ENCODE data around the gene DMRTC2. TPM values are rescaled to one million over a fixed set of nuclear protein-coding genes. Genes with fewer than 3 reads are reported as not detected.

Gene DMRTC2
- total RNA-seq = not detected in 2 replicates

GRCh38 chr19:41845001-41845050 is at the start of gene DMRTC2:
DMRTC2 (plus strand) TSS chr19:41845042; CDS start chr19:41847429, 2,387 bp downstream.
- Mint-ChIP-seq H3K27ac (no peak within 1 kb of the TSS), H3K4me1 (ENCODE audit: low read depth) (no peaks in the 10 kb centered on the region), H3K36me3 (ENCODE audit: low read depth) (no peaks in the 10 kb centered on the region), H3K9me3 (no peaks in the 10 kb centered on the region), H3K4me3 (ENCODE audit: low read depth) (no peak within 1 kb of the TSS), H3K27me3 (ENCODE audit: low read depth) (peaks cover 3% of the 10 kb centered on the region)
- intact Hi-C loops (cut with micrococcal nuclease) = no loop called here
- no peak for DNase-seq (ENCODE audit: low spot score)

DNA sequence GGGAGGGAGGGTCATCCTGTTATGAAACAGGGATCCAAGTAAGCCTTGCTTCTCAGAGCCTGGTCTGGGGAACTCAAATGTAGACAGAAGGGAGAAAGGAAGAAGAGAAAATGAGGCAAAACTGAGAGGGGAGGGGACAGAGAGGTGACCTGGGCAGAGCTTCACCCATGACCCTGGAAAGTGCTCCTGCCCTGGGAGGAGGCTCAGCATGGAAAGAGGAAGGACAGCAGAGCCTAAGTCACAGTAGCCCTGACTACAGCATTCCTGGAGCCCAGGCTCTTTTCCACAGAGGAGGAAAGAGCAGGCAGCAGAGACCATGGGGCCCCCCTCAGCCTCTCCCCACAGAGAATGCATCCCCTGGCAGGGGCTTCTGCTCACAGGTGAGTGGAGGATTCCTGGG is 48.5 kb upstream of the DMRTC2 start, which contains the start of gene CEACAM3:
CEACAM3 (plus strand) TSS at position 226 of the 400 bp plus-strand sequence; CDS start at position 317, 91 bp downstream.
- intact Hi-C loops (cut with micrococcal nuclease) = no loop called here
- Mint-ChIP-seq H3K9me3 (no peaks in the 10 kb centered on the region), H3K36me3 (ENCODE audit: low read depth) (no peaks in the 10 kb centered on the region), H3K27me3 (ENCODE audit: low read depth) (peaks cover 34% of the 10 kb centered on the region), H3K4me3 (ENCODE audit: low read depth) (no peak within 1 kb of the TSS), H3K4me1 (ENCODE audit: low read depth) (peaks cover 2% of the 10 kb centered on the region), H3K27ac (no peak within 1 kb of the TSS)
- no peak for DNase-seq (ENCODE audit: low spot score)

DNA sequence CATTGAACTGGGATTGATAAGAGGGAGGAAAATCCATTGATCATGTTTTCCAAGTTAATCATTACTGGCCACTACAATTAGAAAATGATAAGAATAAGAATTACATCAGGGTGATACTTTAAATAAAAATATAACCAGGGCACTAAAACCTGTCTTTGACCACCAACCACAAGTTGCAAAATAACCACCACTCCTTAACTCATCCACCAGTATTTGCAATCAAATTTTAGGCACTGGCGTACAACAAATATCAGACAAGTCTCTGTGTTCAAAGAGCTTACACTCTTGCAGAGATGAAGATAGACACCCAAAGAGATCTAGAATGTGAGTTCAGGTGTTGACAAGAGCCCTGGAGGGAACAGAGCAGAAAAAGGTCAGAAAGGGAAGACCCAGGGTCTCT is 47.9 kb upstream of the DMRTC2 start:
- DNase-seq (ENCODE audit: low spot score) = no peak
- peaks cover 2% of the 10 kb centered on the region for H3K4me1 Mint-ChIP-seq (ENCODE audit: low read depth)
- H3K27me3 Mint-ChIP-seq (ENCODE audit: low read depth) = peaks cover 30% of the 10 kb centered on the region
- no peak overlapping the region for H3K4me3 Mint-ChIP-seq (ENCODE audit: low read depth)
- H3K9me3 Mint-ChIP-seq = no peaks in the 10 kb centered on the region
- intact Hi-C loops (cut with micrococcal nuclease) = no loop called here
- no peaks in the 10 kb centered on the region for H3K36me3 Mint-ChIP-seq (ENCODE audit: low read depth)
- H3K27ac Mint-ChIP-seq = no peak overlapping the region

DNA sequence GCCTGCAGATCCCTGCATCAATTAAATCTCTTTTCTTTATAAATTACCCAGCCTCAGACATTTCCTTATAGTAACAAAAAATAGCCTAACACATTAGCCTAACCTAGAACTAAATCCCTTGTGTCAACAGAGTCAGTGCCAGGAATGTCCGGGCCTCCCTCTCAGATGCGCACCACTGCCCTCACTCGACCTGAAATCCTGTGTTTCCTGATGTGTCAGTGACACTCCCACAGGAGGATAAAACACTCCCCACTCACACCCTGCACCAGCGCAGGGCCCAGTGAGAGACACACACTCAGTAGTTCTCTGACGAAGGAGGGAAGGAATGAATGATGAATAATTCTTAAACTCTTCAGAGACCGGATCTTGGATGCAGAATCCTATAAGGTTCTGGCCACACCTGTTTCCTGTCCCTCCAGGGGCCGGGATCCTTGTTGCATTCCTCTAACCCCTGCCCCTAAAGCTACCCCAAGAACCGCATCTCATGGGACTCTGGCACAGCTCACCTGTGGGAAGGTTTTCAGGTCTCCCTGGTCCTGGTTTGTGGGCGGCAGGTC is 45.3 kb upstream of the DMRTC2 start:
- no peak overlapping the region for H3K27ac Mint-ChIP-seq
- H3K36me3 Mint-ChIP-seq (ENCODE audit: low read depth) = no peaks in the 10 kb centered on the region
- H3K4me1 Mint-ChIP-seq (ENCODE audit: low read depth) = peaks cover 4% of the 10 kb centered on the region
- no peak overlapping the region for H3K4me3 Mint-ChIP-seq (ENCODE audit: low read depth)
- intact Hi-C loops (cut with micrococcal nuclease) = no loop called here
- H3K27me3 Mint-ChIP-seq (ENCODE audit: low read depth) = peaks cover 13% of the 10 kb centered on the region
- no peaks in the 10 kb centered on the region for H3K9me3 Mint-ChIP-seq
- DNase-seq (ENCODE audit: low spot score) = no peak

DNA sequence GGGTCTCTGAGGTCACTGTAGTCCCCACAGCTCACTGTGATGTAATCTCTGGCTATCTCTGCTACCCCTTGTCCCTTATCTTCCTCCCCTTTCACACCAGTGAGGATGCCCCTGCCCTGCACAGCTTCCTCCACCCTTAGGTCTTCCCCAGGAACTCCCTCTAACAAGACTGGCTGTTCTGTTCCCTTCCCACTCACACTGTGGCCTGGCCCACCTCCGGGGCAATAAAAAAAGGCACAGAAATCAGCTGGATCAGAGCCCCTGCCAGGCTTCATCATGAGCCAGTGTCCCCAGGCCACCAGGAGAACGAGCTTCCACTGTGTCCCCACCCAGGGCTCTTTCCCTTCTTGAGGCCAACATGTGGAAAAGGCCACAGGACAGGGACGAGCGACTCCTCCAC is 43.8 kb upstream of the DMRTC2 start:
- H3K4me3 Mint-ChIP-seq (ENCODE audit: low read depth) = no peak overlapping the region
- H3K4me1 Mint-ChIP-seq (ENCODE audit: low read depth) = peaks cover 4% of the 10 kb centered on the region
- H3K27ac Mint-ChIP-seq = no peak overlapping the region
- no peaks in the 10 kb centered on the region for H3K36me3 Mint-ChIP-seq (ENCODE audit: low read depth)
- DNase-seq (ENCODE audit: low spot score) = no peak
- peaks cover 10% of the 10 kb centered on the region for H3K27me3 Mint-ChIP-seq (ENCODE audit: low read depth)
- no peaks in the 10 kb centered on the region for H3K9me3 Mint-ChIP-seq
- intact Hi-C loops (cut with micrococcal nuclease) = no loop called here

GRCh38 chr19:41801792-41802211 is 43.0 kb upstream of the DMRTC2 start:
- no peak for DNase-seq (ENCODE audit: low spot score)
- Mint-ChIP-seq H3K9me3 (no peaks in the 10 kb centered on the region), H3K36me3 (ENCODE audit: low read depth) (no peaks in the 10 kb centered on the region), H3K27ac (no peak overlapping the region), H3K4me3 (ENCODE audit: low read depth) (no peak overlapping the region), H3K4me1 (ENCODE audit: low read depth) (peaks cover 4% of the 10 kb centered on the region), H3K27me3 (ENCODE audit: low read depth) (peaks cover 4% of the 10 kb centered on the region)
- intact Hi-C loops (cut with micrococcal nuclease) = no loop called here

DNA sequence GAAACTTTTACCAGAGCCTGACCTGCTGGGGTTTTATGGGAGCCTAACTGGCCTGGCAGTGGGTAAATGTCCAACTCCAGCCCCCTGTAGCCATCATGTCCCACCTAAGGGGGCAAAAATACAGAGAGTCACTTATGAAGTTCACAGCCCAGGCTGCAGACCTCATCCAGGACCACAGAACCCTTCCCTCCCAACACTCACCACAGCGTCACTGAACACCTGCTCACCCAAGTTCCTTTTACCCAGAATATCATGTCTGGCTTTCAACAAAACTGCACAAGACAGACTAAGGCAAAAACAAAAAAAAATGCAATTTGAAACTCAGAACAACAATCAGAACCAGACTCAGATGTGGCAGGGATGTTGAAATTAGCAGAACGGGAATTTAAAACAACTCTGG is 42.1 kb upstream of the DMRTC2 start:
- H3K4me3 Mint-ChIP-seq (ENCODE audit: low read depth) = no peak overlapping the region
- no peak overlapping the region for H3K27ac Mint-ChIP-seq
- no peaks in the 10 kb centered on the region for H3K9me3 Mint-ChIP-seq
- H3K4me1 Mint-ChIP-seq (ENCODE audit: low read depth) = peaks cover 4% of the 10 kb centered on the region
- H3K27me3 Mint-ChIP-seq (ENCODE audit: low read depth) = no peaks in the 10 kb centered on the region
- H3K36me3 Mint-ChIP-seq (ENCODE audit: low read depth) = no peaks in the 10 kb centered on the region
- no peak for DNase-seq (ENCODE audit: low spot score)
- intact Hi-C loops (cut with micrococcal nuclease) = no loop called here

- no peak for DNase-seq (ENCODE audit: low spot score)
- Mint-ChIP-seq H3K4me1 (ENCODE audit: low read depth) (peaks cover 4% of the 10 kb centered on the region), H3K9me3 (no peaks in the 10 kb centered on the region), H3K27ac (no peak overlapping the region), H3K36me3 (ENCODE audit: low read depth) (no peaks in the 10 kb centered on the region), H3K4me3 (ENCODE audit: low read depth) (no peak overlapping the region), H3K27me3 (ENCODE audit: low read depth) (no peaks in the 10 kb centered on the region)
- intact Hi-C loops (cut with micrococcal nuclease) = no loop called here
Measured at GRCh38 chr19:41804336-41804735, 40.5 kb upstream of the DMRTC2 start.

GRCh38 chr19:41807176-41807575 is 37.7 kb upstream of the DMRTC2 start:
- Mint-ChIP-seq H3K4me3 (ENCODE audit: low read depth) (no peak overlapping the region), H3K27ac (no peak overlapping the region), H3K9me3 (no peaks in the 10 kb centered on the region), H3K27me3 (ENCODE audit: low read depth) (no peaks in the 10 kb centered on the region), H3K4me1 (ENCODE audit: low read depth) (peaks cover 4% of the 10 kb centered on the region), H3K36me3 (ENCODE audit: low read depth) (no peaks in the 10 kb centered on the region)
- no peak for DNase-seq (ENCODE audit: low spot score)
- intact Hi-C loops (cut with micrococcal nuclease) = no loop called here

DNA sequence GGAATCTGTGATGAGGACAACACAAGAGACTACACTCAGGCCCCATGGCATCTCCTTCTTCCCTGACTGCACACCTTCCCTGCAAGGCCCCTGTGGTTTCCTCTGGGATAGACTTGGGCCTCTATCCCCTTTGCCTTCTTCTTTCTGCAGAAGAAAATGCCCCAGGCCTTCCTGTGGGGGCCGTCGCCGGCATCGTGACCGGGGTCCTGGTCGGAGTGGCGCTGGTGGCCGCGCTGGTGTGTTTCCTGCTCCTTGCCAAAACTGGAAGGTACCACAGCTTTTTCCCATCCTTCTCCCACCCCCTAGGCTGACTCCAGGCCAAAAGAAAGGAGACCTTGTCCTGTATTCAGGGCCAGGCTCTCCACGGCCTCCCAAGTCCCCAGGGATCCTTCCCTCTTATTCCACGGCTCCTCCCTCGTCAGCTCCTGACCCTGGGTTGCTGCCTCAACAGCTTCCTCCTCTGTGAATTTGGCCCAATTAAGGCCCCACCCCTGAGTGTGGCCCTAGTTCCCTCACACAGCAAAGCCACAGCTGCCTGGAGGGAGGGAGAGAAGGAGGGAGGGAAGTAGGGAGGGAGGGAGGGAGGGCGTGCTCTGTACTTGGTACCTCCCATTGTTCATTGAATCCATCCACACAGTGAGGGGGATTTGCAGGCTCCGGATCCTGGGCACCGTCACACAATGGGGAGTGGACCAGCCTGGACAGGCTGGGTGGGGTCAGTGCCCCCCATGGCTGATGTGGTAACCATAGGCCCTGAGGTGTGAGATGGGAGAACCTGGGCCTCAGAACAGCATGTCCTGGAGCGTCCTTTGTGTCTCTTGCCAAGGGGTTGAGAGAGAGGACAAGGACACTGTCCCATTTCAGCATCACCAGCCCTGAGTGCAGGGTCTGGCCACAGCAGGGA is 35.9 kb upstream of the DMRTC2 start:
- intact Hi-C loops (cut with micrococcal nuclease) = no loop called here
- H3K27me3 Mint-ChIP-seq (ENCODE audit: low read depth) = no peaks in the 10 kb centered on the region
- H3K4me1 Mint-ChIP-seq (ENCODE audit: low read depth) = peaks cover 4% of the 10 kb centered on the region
- no peak overlapping the region for H3K27ac Mint-ChIP-seq
- no peak overlapping the region for H3K4me3 Mint-ChIP-seq (ENCODE audit: low read depth)
- no peak for DNase-seq (ENCODE audit: low spot score)
- H3K9me3 Mint-ChIP-seq = no peaks in the 10 kb centered on the region
- no peaks in the 10 kb centered on the region for H3K36me3 Mint-ChIP-seq (ENCODE audit: low read depth)

DNA sequence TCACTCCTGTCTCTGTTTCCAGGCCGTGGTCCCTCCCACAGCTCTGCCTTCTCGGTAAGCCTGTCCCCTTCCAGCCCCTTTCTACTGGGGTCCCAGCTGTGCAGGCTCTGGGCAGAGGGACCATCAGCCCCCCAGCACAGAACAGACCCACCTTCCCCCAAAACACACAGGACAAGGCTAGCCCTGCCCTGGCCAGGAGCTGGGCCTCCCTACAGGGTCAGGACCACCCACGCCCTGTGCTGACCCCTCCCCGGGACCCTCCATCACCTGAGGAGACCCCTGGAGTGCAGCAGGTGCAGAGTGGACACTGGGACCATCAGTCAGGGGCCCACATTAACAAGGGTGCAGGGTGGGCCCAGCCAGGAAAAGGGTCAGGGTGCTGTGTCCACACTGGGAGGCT is 34.5 kb upstream of the DMRTC2 start:
- Mint-ChIP-seq H3K4me3 (ENCODE audit: low read depth) (no peak overlapping the region), H3K27me3 (ENCODE audit: low read depth) (no peaks in the 10 kb centered on the region), H3K27ac (no peak overlapping the region), H3K9me3 (no peaks in the 10 kb centered on the region), H3K36me3 (ENCODE audit: low read depth) (no peaks in the 10 kb centered on the region), H3K4me1 (ENCODE audit: low read depth) (no peaks in the 10 kb centered on the region)
- intact Hi-C loops (cut with micrococcal nuclease) = no loop called here
- DNase-seq (ENCODE audit: low spot score) = no peak

GRCh38 chr19:41811036-41811435 is 33.8 kb upstream of the DMRTC2 start:
- H3K4me1 Mint-ChIP-seq (ENCODE audit: low read depth) = no peaks in the 10 kb centered on the region
- no peaks in the 10 kb centered on the region for H3K36me3 Mint-ChIP-seq (ENCODE audit: low read depth)
- intact Hi-C loops (cut with micrococcal nuclease) = no loop called here
- no peak overlapping the region for H3K27ac Mint-ChIP-seq
- no peak for DNase-seq (ENCODE audit: low spot score)
- no peaks in the 10 kb centered on the region for H3K27me3 Mint-ChIP-seq (ENCODE audit: low read depth)
- H3K4me3 Mint-ChIP-seq (ENCODE audit: low read depth) = no peak overlapping the region
- H3K9me3 Mint-ChIP-seq = no peaks in the 10 kb centered on the region

- Mint-ChIP-seq H3K27ac (no peak overlapping the region), H3K9me3 (no peaks in the 10 kb centered on the region), H3K4me1 (ENCODE audit: low read depth) (no peaks in the 10 kb centered on the region), H3K36me3 (ENCODE audit: low read depth) (no peaks in the 10 kb centered on the region), H3K4me3 (ENCODE audit: low read depth) (no peak overlapping the region), H3K27me3 (ENCODE audit: low read depth) (no peaks in the 10 kb centered on the region)
- intact Hi-C loops (cut with micrococcal nuclease) = no loop called here
- DNase-seq (ENCODE audit: low spot score) = no peak
Measured at GRCh38 chr19:41811981-41812380, 32.9 kb upstream of the DMRTC2 start.

DNA sequence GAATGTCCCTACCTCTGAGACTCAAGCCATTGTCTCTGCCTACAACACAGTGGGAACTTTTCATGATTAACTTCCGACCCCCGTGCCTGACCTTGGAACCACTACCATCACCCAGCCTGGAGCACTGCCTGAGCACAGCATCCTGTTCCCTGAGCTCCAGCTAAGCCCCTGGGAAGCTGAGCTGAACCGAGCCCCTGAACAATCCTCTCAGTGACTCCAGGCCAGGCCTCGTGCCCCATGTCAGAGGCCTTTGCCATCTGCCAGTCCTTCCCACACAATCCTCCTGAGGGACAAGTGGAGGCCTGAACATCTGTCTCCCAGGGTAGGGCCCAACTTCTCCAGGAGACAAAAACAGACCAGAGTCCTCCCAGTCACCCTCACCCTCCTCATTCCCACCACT is 30.9 kb upstream of the DMRTC2 start:
- no peak for DNase-seq (ENCODE audit: low spot score)
- intact Hi-C loops (cut with micrococcal nuclease) = no loop called here
- Mint-ChIP-seq H3K27me3 (ENCODE audit: low read depth) (peaks cover 5% of the 10 kb centered on the region), H3K9me3 (no peaks in the 10 kb centered on the region), H3K4me3 (ENCODE audit: low read depth) (no peak overlapping the region), H3K4me1 (ENCODE audit: low read depth) (no peaks in the 10 kb centered on the region), H3K36me3 (ENCODE audit: low read depth) (no peaks in the 10 kb centered on the region), H3K27ac (no peak overlapping the region)
